Measurements from ENCODE around the gene PPARG.

Gene PPARG

DNA sequence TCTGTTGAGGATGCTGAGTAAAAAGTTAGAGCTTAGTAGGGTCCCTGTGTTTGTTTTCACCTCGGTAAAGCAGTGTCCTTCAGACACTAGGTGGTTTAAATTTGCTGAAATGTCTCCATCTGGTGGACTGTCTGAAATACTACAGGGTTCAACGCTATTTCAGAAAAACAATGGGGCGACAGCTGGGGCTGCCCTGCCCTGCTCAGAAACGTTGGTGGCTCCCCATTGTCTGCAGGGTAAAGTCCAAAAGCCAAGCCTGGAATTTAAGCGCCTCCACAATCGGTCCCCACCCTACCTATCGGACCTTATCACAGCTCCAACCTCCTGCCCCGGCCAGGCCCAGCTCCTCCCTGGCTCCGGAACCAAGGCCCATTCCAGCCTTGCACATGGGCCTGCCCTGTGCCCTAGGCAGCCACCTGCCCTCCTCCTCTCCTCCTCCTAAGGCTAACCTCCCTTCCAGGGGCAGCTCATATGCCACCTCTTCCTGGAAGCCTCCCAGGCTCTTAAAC, 191.1 kb downstream of the PPARG start:
- no peak for DNase-seq (ENCODE audit: low read depth in 3 of 3)

DNA sequence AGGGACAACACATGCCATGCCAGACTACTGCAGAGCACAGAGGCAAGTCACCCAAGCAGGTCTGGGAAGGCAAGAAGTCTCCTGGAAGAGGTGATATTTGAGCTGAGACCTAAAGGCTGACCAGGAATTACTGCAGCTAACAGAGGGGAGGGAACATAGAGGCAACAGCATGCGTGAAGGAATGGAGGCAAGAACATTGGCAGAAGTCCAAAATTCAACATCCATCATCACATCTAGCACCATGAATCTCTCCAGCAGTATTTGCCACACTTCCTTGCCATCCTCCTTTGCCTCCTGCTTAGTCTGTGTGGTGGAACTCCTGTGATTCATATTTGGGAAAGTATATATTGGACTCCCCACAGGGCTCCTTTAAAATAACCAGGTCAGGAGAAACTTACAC, 194.5 kb downstream of the PPARG start:
- no peak for DNase-seq (ENCODE audit: low read depth in 3 of 3)

DNA sequence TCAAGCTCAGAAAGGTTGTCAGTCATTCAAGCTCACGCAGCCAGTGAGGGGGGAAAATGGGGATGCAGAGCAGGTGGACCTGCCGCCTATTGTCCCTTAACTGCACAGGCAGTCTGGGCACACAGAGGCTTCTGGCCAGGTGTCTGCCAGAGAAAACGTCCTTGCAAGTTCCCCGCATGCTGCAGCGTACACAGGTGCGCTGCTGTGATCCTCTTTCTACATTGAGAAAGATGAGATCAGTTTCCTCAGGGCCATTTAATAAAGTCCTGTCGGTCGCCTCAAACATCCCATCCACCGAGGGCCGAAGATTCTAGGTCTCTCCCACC, 195.0 kb downstream of the PPARG start:
- no peak for DNase-seq (ENCODE audit: low read depth in 3 of 3)
